ENCODE results near the gene DPCD. TPM values are rescaled to one million over a fixed set of nuclear protein-coding genes. Genes with fewer than 3 reads are reported as not detected.

The DPCD gene
- total and polyA plus RNA-seq, 2 of the 8 experiments (the other 6 are each of a cell fraction or from before 2014, with no cell fraction given): 21.2 to 31.4 TPM

DNA sequence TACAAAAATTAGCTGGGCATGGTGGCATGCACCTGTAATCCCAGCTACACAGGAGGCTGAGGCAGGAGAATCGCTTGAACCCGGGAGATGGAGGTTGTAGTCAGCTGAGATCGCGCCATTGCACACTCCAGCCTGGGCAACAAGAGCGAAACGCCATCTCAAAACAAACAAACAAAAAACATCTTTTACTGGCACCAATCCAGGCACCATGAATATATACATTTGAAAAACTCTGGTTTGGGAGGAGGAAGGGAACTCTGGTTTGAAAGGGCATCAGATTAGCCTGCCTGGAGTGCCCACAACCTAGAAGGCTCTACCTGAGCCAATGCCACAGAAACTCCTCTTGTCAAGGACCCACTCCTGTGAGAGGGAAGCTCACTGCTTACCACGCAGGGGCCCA is 16.0 kb upstream of the DPCD start:
- Histone ChIP-seq H2BK120ac (replicated peaks; ENCODE audit: low read depth, low read length) (no peak overlapping the region), H4K91ac (replicated peaks; ENCODE audit: insufficient read length, low read length) (no peak overlapping the region), H4K20me1 (replicated peaks in 1 of 2; ENCODE audit: control insufficient read depth in 1 of 2, insufficient read depth in 2 of 2, low read length in 2 of 2) (peaks cover 0 to 3% of the 10 kb centered on the region in 2 experiments), H2BK20ac (ENCODE audit: low read length) (no peak overlapping the region), H3K4me2 (ENCODE audit: insufficient read depth in 1 of 2, low read depth in 2 of 2, low read length in 2 of 2) (no peak overlapping the region), H3K4ac (replicated peaks; ENCODE audit: insufficient read length, low read depth, low read length) (no peak overlapping the region), H2BK15ac (ENCODE audit: low read length) (no peak overlapping the region), H2BK12ac (ENCODE audit: low read depth, low read length) (no peak overlapping the region), H3K36me3 (ENCODE audit: control insufficient read depth in 2 of 4, insufficient read depth in 4 of 4, low read length in 3 of 4) (no peaks in the 10 kb centered on the region), H3K4me3 (ENCODE audit: extremely low read depth in 1 of 4, insufficient read depth in 2 of 4, low read depth in 3 of 4, low read length in 4 of 4) (no peak overlapping the region), H3K79me2 (ENCODE audit: control insufficient read depth in 1 of 2, insufficient read depth in 2 of 2, low read length in 2 of 2) (no peaks in the 10 kb centered on the region), H3K23ac (ENCODE audit: insufficient read length) (no peak overlapping the region), H4K8ac (ENCODE audit: extremely low read depth, insufficient read depth, low read length) (no peak overlapping the region), H3K4me1 (replicated peaks in 1 of 4; ENCODE audit: control insufficient read depth in 3 of 4, insufficient read depth in 4 of 4, low read length in 3 of 4) (peaks cover 0 to 15% (median 7%) of the 10 kb centered on the region in 4 experiments; a peak in 5 of 7 replicates), H3K9ac (replicated peaks in 1 of 4; ENCODE audit: extremely low read depth in 1 of 4, low read depth in 3 of 4, low read length in 3 of 4) (no peak overlapping the region), H3K27me3 (replicated peaks in 1 of 4; ENCODE audit: control insufficient read depth in 3 of 4, extremely low read depth in 1 of 4, insufficient read depth in 3 of 4, low read length in 3 of 4) (peaks cover 7 to 59% (median 44%) of the 10 kb centered on the region in 4 experiments), H3K79me1 (ENCODE audit: low read depth, low read length) (no peaks in the 10 kb centered on the region), H3K23me2 (ENCODE audit: low read depth, low read length) (peaks cover 14% of the 10 kb centered on the region), H3K14ac (ENCODE audit: insufficient read length) (no peak overlapping the region), H3K18ac (ENCODE audit: extremely low read depth, low read length) (no peak overlapping the region), H3K9me3 (ENCODE audit: insufficient read depth in 2 of 2, low read depth in 1 of 2, low read length in 1 of 2) (peaks cover 4 to 6% of the 10 kb centered on the region in 2 experiments; a peak in 2 of 4 replicates), H2AK5ac (ENCODE audit: low read depth, low read length) (no peak overlapping the region), H3K27ac (ENCODE audit: low read depth, low read length) (no peak overlapping the region), H4K5ac (ENCODE audit: insufficient read length, low read depth, low read length) (no peak overlapping the region), H2BK5ac (ENCODE audit: low read depth, low read length) (no peak overlapping the region), H3K56ac (replicated peaks; ENCODE audit: insufficient read length, low read depth, low read length) (no peak overlapping the region), H2AFZ (ENCODE audit: low read length) (no peak overlapping the region)
- ChIA-PET POLR2A (ENCODE audit: partially characterized antibody) (interaction anchor here (1.1 to 3.6 kb wide), 7 partner anchors 10 to 358 kb away, joined by 3 to 12 read pairs (median 7); partner anchors contain the start of genes DPCD and POLL), CTCF (ENCODE audit: partially characterized antibody) (interaction anchor here (0.8 to 5.9 kb wide), 15 partner anchors 9 to 358 kb away, joined by 3 to 65 read pairs (median 22); partner anchors contain the start of genes DPCD and POLL)
- DNase-seq (ENCODE audit: low read depth in 1 of 2, low spot score in 2 of 2) (no peak), FAIRE-seq (no peak)
- 92% methylated on average over 7 of the region's 7 CpGs; no CpG with 5 or more reads in 1 of the 2 experiments for WGBS, 2 experiments (ENCODE audit: extremely low coverage in 1 of 2, insufficient coverage in 1 of 2, insufficient read length in 1 of 2, insufficient replicate concordance in 2 of 2, low coverage in 1 of 2, low lambda C conversion rate in 2 of 2, missing lambda C conversion rate in 1 of 2)
- no peak for TF ChIP-seq SIN3A (conservative IDR thresholded peaks at IDR 0.05 in 1 of 2, IDR thresholded peaks at IDR 0.05 in 1 of 2; ENCODE audit: low read depth in 1 of 2, low read length in 2 of 2)

All from H1 (cell line).